PFSK-1 (cell line): ENCODE data around the gene INSC.

ENCODE experiments used
- FOXP2 ChIP-seq: optimal IDR thresholded peaks from 2 replicates; pipeline ENCODE3; 2011; ENCODE audit warnings: borderline replicate concordance, control low read depth, inconsistent platforms; ENCODE audit not compliant: insufficient read depth; ENCODE audit errors: extremely low read length, extremely low read depth
- POLR2AphosphoS5 ChIP-seq: IDR thresholded peaks from 2 replicates; pipeline ENCODE4 v1.6.1; 2012; ENCODE audit warnings: low read depth, mild to moderate bottlenecking, control low read depth, low read length, moderate library complexity
- REST ChIP-seq, 2 experiments: IDR thresholded peaks; 2 replicates each; pipeline versions ENCODE4 v1.6.1 to v1.8.0; 2011 to 2012; ENCODE audit warnings: low read depth in 2 of 2, low read length in 2 of 2, control low read depth in 1 of 2, inconsistent platforms in 1 of 2, mild to moderate bottlenecking in 1 of 2, moderate library complexity in 1 of 2; ENCODE audit not compliant: insufficient read depth in 1 of 2
- SIN3A ChIP-seq: IDR thresholded peaks from 2 replicates; pipeline ENCODE4 v1.6.1; 2012; ENCODE audit warnings: mild to moderate bottlenecking, low read length, moderate library complexity, borderline replicate concordance; ENCODE audit not compliant: insufficient read depth
- TAF1 ChIP-seq: IDR thresholded peaks from 2 replicates; pipeline ENCODE4 v1.6.1; 2012; ENCODE audit warnings: low read length, control low read depth, borderline replicate concordance; ENCODE audit not compliant: insufficient read depth

INSC gene

GRCh38 chr11:15124528-15124927, 9.8 kb downstream of the INSC start:
- TF ChIP-seq FOXP2 (no peak), TAF1 (no peak), POLR2AphosphoS5 (no peak), SIN3A (no peak), REST (IDR thresholded peaks at IDR 0.05; ENCODE audit: insufficient read depth in 1 of 2, low read depth in 2 of 2, low read length in 2 of 2) (no peak)

- TF ChIP-seq REST (IDR thresholded peaks at IDR 0.05; ENCODE audit: insufficient read depth in 1 of 2, low read depth in 2 of 2, low read length in 2 of 2), result no peak
Observed at GRCh38 chr11:15127341-15127740, 12.6 kb downstream of the INSC start.

- TF ChIP-seq FOXP2, result no peak
- TF ChIP-seq POLR2AphosphoS5, result no peak
- no peak for TF ChIP-seq SIN3A
- no peak for TF ChIP-seq TAF1
- no peak for TF ChIP-seq REST (IDR thresholded peaks at IDR 0.05; ENCODE audit: insufficient read depth in 1 of 2, low read depth in 2 of 2, low read length in 2 of 2)
Observed at GRCh38 chr11:15128621-15129020, 13.9 kb downstream of the INSC start.

GRCh38 chr11:15136166-15136565, 21.4 kb downstream of the INSC start:
- TF ChIP-seq TAF1, result no peak
- TF ChIP-seq POLR2AphosphoS5, result no peak

- TF ChIP-seq TAF1, result no peak
- TF ChIP-seq POLR2AphosphoS5, result no peak
- TF ChIP-seq FOXP2, result no peak
- no peak for TF ChIP-seq REST (IDR thresholded peaks at IDR 0.05; ENCODE audit: insufficient read depth in 1 of 2, low read depth in 2 of 2, low read length in 2 of 2)
Observed at GRCh38 chr11:15139096-15139770, 24.5 kb downstream of the INSC start.
